Stimulated activated CD8-positive, alpha-beta memory T cell treated with anti-CD3 and anti-CD28 coated beads, Interleukin-4, amount 100 ng/mL, for 24 hours (primary cell): ENCODE results near the gene CDIPT.
"Not testable (repeated sequence)": the region's sequence is repeated elsewhere in the genome, so short reads cannot be mapped to it uniquely, and the experiment has no call there.

Experiments used
- DNase-seq: peaks from one replicate; pipeline ENCODE4 v3.0.0-alpha.2; 2020; ENCODE audit warnings: low read depth

CDIPT gene

GRCh38 chr16:29896841-29897240, 33.8 kb upstream of the CDIPT start:
- no peak for DNase-seq

- DNase-seq, result no peak
Observed at GRCh38 chr16:29894352-29894751, 31.3 kb upstream of the CDIPT start.

GRCh38 chr16:29893553-29893952, 30.5 kb upstream of the CDIPT start:
- no peak for DNase-seq

- DNase-seq, result no peak
Observed at GRCh38 chr16:29892458-29892813, 29.4 kb upstream of the CDIPT start.

- DNase-seq, result no peak
Observed at GRCh38 chr16:29891525-29892457, 28.8 kb upstream of the CDIPT start.

GRCh38 chr16:29889372-29889771, 26.3 kb upstream of the CDIPT start:
- DNase-seq, result not testable (repeated sequence)

GRCh38 chr16:29883987-29884386, 21.0 kb upstream of the CDIPT start:
- no peak for DNase-seq

- DNase-seq, result no peak
Observed at GRCh38 chr16:29881050-29881449, 18.0 kb upstream of the CDIPT start.

GRCh38 chr16:29878172-29878571, 15.1 kb upstream of the CDIPT start:
- DNase-seq, result no peak

GRCh38 chr16:29877266-29877961, 14.4 kb upstream of the CDIPT start:
- DNase-seq, result peak; percentile 28

- no peak for DNase-seq
Observed at GRCh38 chr16:29876594-29877249, 13.7 kb upstream of the CDIPT start.

- no peak for DNase-seq
Observed at GRCh38 chr16:29876217-29876593, 13.2 kb upstream of the CDIPT start.

- no peak for DNase-seq
Observed at GRCh38 chr16:29875206-29875605, 12.2 kb upstream of the CDIPT start.

- no peak for DNase-seq
Observed at GRCh38 chr16:29873319-29873718, 10.3 kb upstream of the CDIPT start.

- DNase-seq, result no peak
Observed at GRCh38 chr16:29871822-29872546, 9.0 kb upstream of the CDIPT start.

- DNase-seq, result not testable (repeated sequence)
Observed at GRCh38 chr16:29869067-29869466, 6.0 kb upstream of the CDIPT start.

- no peak for DNase-seq
Observed at GRCh38 chr16:29868396-29869009, 5.5 kb upstream of the CDIPT start.

GRCh38 chr16:29864205-29864604, 1.2 kb upstream of the CDIPT start:
- no peak for DNase-seq

- no peak for DNase-seq
Observed at GRCh38 chr16:29863669-29863984, 601 bp upstream of the CDIPT start.

- DNase-seq, result no peak
Observed at GRCh38 chr16:29862383-29862883, 593 bp downstream of the CDIPT start.

- DNase-seq, result no peak
Observed at GRCh38 chr16:29860218-29860617, 2.8 kb downstream of the CDIPT start.

GRCh38 chr16:29858974-29859373, 4.1 kb downstream of the CDIPT start:
- no peak for DNase-seq
